ENCODE measurements around the gene LRRC10.

GRCh38 chr12:69613351-69613750, 2.6 kb upstream of the LRRC10 start:
- no peak for TF ChIP-seq CTCF (IDR thresholded peaks at IDR 0.05)
- TF ChIP-seq REST (IDR thresholded peaks at IDR 0.05; ENCODE audit: insufficient read depth in 1 of 2, low read depth in 2 of 2, low read length in 1 of 2), result no peak
- TF ChIP-seq SIN3A (IDR thresholded peaks at IDR 0.05; ENCODE audit: borderline replicate concordance, insufficient read depth, low read depth, low read length), result no peak
